Measurements from ENCODE around the gene F11. TPM values are rescaled to one million over a fixed set of nuclear protein-coding genes. Genes with fewer than 3 reads are reported as not detected.

F11 gene
- total RNA-seq (2014; rRNA removed): not detected in 2 replicates
- not detected for Bru-seq, nascent RNA
- BruChase-seq, experiment 1, labeled RNA remaining after a 6-hour chase: not detected
- BruChase-seq, experiment 2, labeled RNA remaining after a 2-hour chase: not detected
- long read RNA-seq: 0 reads

DNA sequence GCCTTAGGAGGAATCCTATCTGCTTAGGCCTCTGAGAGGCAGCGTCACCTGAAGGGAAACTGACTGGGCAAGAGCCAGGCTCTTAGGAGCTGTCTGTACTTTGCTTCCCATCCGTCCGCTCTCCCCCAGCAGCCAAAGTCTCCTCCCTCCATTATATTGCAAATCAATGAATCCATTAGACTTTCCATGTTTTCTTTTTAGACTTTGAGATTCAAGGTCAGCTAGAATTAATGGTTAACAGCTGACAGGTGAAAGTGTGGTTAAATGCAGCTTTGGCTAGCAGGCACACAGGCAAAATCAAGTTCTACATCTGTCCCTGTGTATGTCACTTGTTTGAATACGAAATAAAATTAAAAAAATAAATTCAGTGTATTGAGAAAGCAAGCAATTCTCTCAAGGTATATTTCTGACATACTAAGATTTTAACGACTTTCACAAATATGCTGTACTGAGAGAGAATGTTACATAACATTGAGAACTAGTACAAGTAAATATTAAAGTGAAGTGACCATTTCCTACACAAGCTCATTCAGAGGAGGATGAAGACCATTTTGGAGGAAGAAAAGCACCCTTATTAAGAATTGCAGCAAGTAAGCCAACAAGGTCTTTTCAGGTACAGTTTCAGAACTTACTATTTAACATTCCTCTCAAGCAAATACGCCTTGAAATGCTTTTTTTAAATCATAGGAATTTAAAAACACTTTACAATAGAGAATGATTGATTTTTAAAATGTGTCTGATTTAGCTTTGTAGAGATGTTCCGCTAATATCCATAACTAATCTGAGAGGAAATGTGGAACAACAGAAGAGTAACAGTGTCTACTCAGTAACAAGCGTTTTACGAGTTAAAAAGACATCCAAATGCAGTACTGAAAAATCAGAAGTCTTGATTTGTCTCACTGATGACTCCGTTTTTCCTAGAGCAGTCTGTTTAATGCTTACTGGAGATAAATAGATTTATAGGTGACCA is at the start of gene F11:
TSS of gene F11 (plus strand) at position 507 of the 970 bp plus-strand sequence. CDS start 948 bp downstream, outside the sequence.
- POLR2A ChIA-PET (ENCODE audit: unreplicated experiment): no interaction called here

DNA sequence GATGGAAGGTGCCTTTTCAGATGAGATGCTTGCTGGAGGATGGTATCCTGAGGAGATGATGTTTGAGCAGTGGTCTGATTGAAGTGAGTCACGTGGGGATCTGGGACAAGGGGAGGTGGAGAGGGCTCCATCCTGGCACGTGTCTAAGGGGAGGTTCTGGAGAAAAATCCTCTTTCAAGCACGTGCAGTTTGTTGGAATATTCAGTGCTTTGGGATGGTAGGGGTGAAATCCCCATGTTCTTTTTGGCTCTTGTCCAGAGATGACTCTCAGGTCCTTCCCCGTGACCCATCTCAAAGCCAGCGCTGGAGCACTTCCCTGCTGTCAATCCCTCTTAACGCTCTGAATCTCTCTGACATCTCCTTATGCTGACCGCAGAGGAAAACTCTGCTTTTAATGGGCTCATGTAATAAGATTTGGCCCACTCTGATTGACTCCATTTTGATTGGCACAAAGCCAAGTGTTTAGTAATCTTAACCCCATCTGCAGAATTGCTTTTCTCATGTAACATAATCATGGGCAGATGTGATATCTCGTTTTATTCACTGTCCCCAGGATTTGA is 49.4 kb upstream of the F11 start:
- POLR2A ChIA-PET (ENCODE audit: unreplicated experiment): no interaction called here
- intact Hi-C loops (cut with micrococcal nuclease): no loop called here

More for the DNA sequence above, at the start of gene F11:
- no peaks in the 10 kb centered on the region for H3K9me3 ChIP-seq (ENCODE audit: low read length)
- no peak within 1 kb of the TSS for H3K27ac ChIP-seq (ENCODE audit: low read length)
- CTCF ChIA-PET: no interaction called here
- BruUV-seq (replicated peaks): no TSS peak
- no peak within 1 kb of the TSS for H3K4me2 ChIP-seq (ENCODE audit: low read length)
- H3K9ac ChIP-seq (ENCODE audit: low read length): no peak within 1 kb of the TSS
- ATAC-seq: no peak
- H3K79me2 ChIP-seq (ENCODE audit: low read length): no peaks in the 10 kb centered on the region
- no peaks in the 10 kb centered on the region for H3K4me1 ChIP-seq (ENCODE audit: insufficient read depth, low read length)
- H2AFZ ChIP-seq (ENCODE audit: low read length): no peak within 1 kb of the TSS
- peaks cover 68% of the 10 kb centered on the region for H3K27me3 ChIP-seq (ENCODE audit: low read length)
- DNase-seq: no peak
- intact Hi-C loops (cut with micrococcal nuclease): no loop called here
- no peaks in the 10 kb centered on the region for H3F3A ChIP-seq (ENCODE audit: low read length, unreplicated experiment)
- no peaks in the 10 kb centered on the region for H4K20me1 ChIP-seq (ENCODE audit: low read length)
- TF ChIP-seq EZH2 (IDR thresholded peaks at IDR 0.05; ENCODE audit: low read length, unreplicated experiment): no peak
- no peak for TF ChIP-seq EZH2phosphoT487 (IDR thresholded peaks at IDR 0.05; ENCODE audit: borderline replicate concordance, low read length)
- TF ChIP-seq, protein P1, sequence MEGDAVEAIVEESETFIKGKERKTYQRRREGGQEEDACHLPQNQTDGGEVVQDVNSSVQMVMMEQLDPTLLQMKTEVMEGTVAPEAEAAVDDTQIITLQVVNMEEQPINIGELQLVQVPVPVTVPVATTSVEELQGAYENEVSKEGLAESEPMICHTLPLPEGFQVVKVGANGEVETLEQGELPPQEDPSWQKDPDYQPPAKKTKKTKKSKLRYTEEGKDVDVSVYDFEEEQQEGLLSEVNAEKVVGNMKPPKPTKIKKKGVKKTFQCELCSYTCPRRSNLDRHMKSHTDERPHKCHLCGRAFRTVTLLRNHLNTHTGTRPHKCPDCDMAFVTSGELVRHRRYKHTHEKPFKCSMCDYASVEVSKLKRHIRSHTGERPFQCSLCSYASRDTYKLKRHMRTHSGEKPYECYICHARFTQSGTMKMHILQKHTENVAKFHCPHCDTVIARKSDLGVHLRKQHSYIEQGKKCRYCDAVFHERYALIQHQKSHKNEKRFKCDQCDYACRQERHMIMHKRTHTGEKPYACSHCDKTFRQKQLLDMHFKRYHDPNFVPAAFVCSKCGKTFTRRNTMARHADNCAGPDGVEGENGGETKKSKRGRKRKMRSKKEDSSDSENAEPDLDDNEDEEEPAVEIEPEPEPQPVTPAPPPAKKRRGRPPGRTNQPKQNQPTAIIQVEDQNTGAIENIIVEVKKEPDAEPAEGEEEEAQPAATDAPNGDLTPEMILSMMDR (conservative IDR thresholded peaks at IDR 0.05; ENCODE audit: low read depth, low read length): no peak
- no peaks in the 10 kb centered on the region for H3K36me3 ChIP-seq (ENCODE audit: low read depth, low read length)
- H3K9me2 ChIP-seq (replicated peaks; ENCODE audit: low read length): no peaks in the 10 kb centered on the region
- no peak within 1 kb of the TSS for H3K4me3 ChIP-seq (ENCODE audit: low read length)

More for the DNA sequence above, 49.4 kb upstream of the F11 start:
- H3K4me2 ChIP-seq (ENCODE audit: low read length): no peak overlapping the region
- no peaks in the 10 kb centered on the region for H3K36me3 ChIP-seq (ENCODE audit: low read depth, low read length)
- no peak overlapping the region for H2AFZ ChIP-seq (ENCODE audit: low read length)
- CTCF ChIA-PET: no interaction called here
- no peak overlapping the region for H3K27ac ChIP-seq (ENCODE audit: low read length)
- no peaks in the 10 kb centered on the region for H3K9me2 ChIP-seq (replicated peaks; ENCODE audit: low read length)
- no peaks in the 10 kb centered on the region for H3K4me1 ChIP-seq (ENCODE audit: insufficient read depth, low read length)
- no peaks in the 10 kb centered on the region for H3F3A ChIP-seq (ENCODE audit: low read length, unreplicated experiment)
- peaks cover 24% of the 10 kb centered on the region for H3K27me3 ChIP-seq (ENCODE audit: low read length)
- BruUV-seq (replicated peaks): no TSS peak
- H3K9me3 ChIP-seq (ENCODE audit: low read length): no peaks in the 10 kb centered on the region
- DNase-seq: no peak
- no peak for ATAC-seq
- H4K20me1 ChIP-seq (ENCODE audit: low read length): no peaks in the 10 kb centered on the region
- no peak for TF ChIP-seq EZH2 (IDR thresholded peaks at IDR 0.05; ENCODE audit: low read length, unreplicated experiment)
- TF ChIP-seq, protein P1 (conservative IDR thresholded peaks at IDR 0.05; ENCODE audit: low read depth, low read length): no peak
- no peak for TF ChIP-seq EZH2phosphoT487 (IDR thresholded peaks at IDR 0.05; ENCODE audit: borderline replicate concordance, low read length)
- no peak overlapping the region for H3K9ac ChIP-seq (ENCODE audit: low read length)
- no peak overlapping the region for H3K4me3 ChIP-seq (ENCODE audit: low read length)
- H3K79me2 ChIP-seq (ENCODE audit: low read length): no peaks in the 10 kb centered on the region

Data from PC-3 (cell line).